Small intestine (tissue), 7 donors: ENCODE measurements around the gene MYH10. TPM values are rescaled to one million over a fixed set of nuclear protein-coding genes. Genes with fewer than 3 reads are reported as not detected.
A peak's percentile ranks its signal among the peaks of the same experiment; 100 is the strongest.

Experiments used
- DNase-seq, 2 donors: peaks; one replicate each; pipeline versions ENCODE4 v3.0.0 to v3.0.0-alpha.2; 2013
- FAIRE-seq: peaks from 2 replicates; lab custom pipeline; 2012; peaks lifted over from hg19 to GRCh38; lab: Jason Lieb, UNC
- H3K27ac ChIP-seq, 3 donors: one replicate each; pipeline ENCODE4 v1.5.1; 2013; ENCODE audit warnings: low read length in 2 of 3, mild to moderate bottlenecking in 2 of 3, control low read depth in 1 of 3, inconsistent platforms in 1 of 3, low read depth in 1 of 3, moderate library complexity in 1 of 3
- H3K27me3 ChIP-seq, 3 donors: one replicate each; pipeline ENCODE4 v1.6.1; 2013; ENCODE audit warnings: low read length in 3 of 3, inconsistent platforms in 1 of 3; ENCODE audit not compliant: control insufficient read depth in 3 of 3, insufficient read depth in 3 of 3
- H3K36me3 ChIP-seq, 3 donors: one replicate each; pipeline ENCODE4 v1.6.1; 2013; ENCODE audit warnings: low read length in 3 of 3, inconsistent platforms in 1 of 3, low read depth in 1 of 3, mild to moderate bottlenecking in 1 of 3, moderate library complexity in 1 of 3; ENCODE audit not compliant: control insufficient read depth in 3 of 3, insufficient read depth in 2 of 3
- H3K4me1 ChIP-seq, 3 donors: one replicate each; pipeline ENCODE4 v1.6.1; 2013; ENCODE audit warnings: low read length in 2 of 3, inconsistent platforms in 1 of 3, low read depth in 1 of 3, mild to moderate bottlenecking in 1 of 3, moderate library complexity in 1 of 3; ENCODE audit not compliant: control insufficient read depth in 3 of 3, insufficient read depth in 2 of 3
- H3K4me3 ChIP-seq, 3 donors: one replicate each; pipeline ENCODE4 v1.5.1; 2013; ENCODE audit warnings: low read length in 3 of 3, control low read depth in 1 of 3, inconsistent platforms in 1 of 3, low read depth in 1 of 3, mild to moderate bottlenecking in 1 of 3, moderate library complexity in 1 of 3
- H3K9me3 ChIP-seq, 2 donors: one replicate each; pipeline ENCODE4 v1.6.1; 2013; ENCODE audit warnings: low read depth in 1 of 2, low read length in 1 of 2; ENCODE audit not compliant: control insufficient read depth in 2 of 2, insufficient read depth in 1 of 2
- WGBS, 3 donors: extraction: QIAGEN DNeasy Blood & Tissue Kit; methylation state at CpG; one replicate each; pipeline ENCODE4 v1.1.7; 2013; 5-methylcytosine and 5-hydroxymethylcytosine counted together
- polyA plus RNA-seq, 4 donors: library from polyadenylated mRNA; stranded (reverse) in 3 of 4; unstranded in 1 of 4; fragments of 200-250 nt in 3 of 4; fragments of 120-200 nt in 1 of 4; gene quantifications; one replicate each; pipeline versions ENCODE4 v1.2.1 to v1.2.3, GENCODE V29; 2013
- donor health status: healthy with polysubstance abuse.
- donor health status: control.
- donor health status: control.
- donor health status: Bipolar disorder and iron deficiency.
- donor health status: healthy.

The MYH10 gene
- polyA plus RNA-seq, 4 donors: 0.81 to 50.9 (median 3.8) TPM

DNA sequence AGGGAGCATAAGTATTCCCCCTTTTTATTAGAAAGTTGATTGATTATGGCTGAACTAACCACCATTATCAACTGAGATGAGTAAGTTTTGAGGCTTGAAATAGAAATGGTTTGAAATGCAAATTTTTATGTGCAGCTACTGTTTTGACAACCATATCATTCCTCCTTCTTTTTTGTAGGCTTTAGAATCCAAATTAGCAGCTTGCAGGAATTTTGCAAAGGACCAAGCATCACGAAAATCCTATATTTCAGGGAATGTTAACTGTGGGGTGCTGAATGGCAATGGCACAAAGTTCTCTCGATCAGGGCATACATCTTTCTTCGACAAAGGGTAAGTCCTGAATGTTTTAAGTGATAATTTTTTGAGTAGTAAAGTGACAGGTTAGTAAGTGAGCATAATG is 170.7 kb downstream of the MYH10 start:
- 94 to 96% (median 95%) methylated on average over 3 of the region's 3 CpGs for WGBS, 3 donors
- H3K4me3 ChIP-seq: no peak overlapping the region
- DNase-seq: no peak
- H3K4me1 ChIP-seq: peaks cover 0 to 9% (median 0%) of the 10 kb centered on the region in 3 donors
- H3K36me3 ChIP-seq: peaks cover 10 to 48% (median 41%) of the 10 kb centered on the region in 3 donors
- H3K9me3 ChIP-seq: no peaks in the 10 kb centered on the region
- no peak for FAIRE-seq
- H3K27me3 ChIP-seq: no peaks in the 10 kb centered on the region
- no peak overlapping the region for H3K27ac ChIP-seq

GRCh38 chr17:8459107-8459506 is 171.4 kb downstream of the MYH10 start:
- no peaks in the 10 kb centered on the region for H3K9me3 ChIP-seq
- 77 to 90% (median 77%) methylated on average over 4 of the region's 4 CpGs for WGBS, 3 donors
- no peak overlapping the region for H3K4me3 ChIP-seq
- H3K27ac ChIP-seq: no peak overlapping the region
- peaks cover 0 to 4% (median 0%) of the 10 kb centered on the region in 3 donors for H3K4me1 ChIP-seq
- DNase-seq (no peak), FAIRE-seq (no peak)
- peaks cover 10 to 44% (median 43%) of the 10 kb centered on the region in 3 donors for H3K36me3 ChIP-seq
- H3K27me3 ChIP-seq: no peaks in the 10 kb centered on the region

DNA sequence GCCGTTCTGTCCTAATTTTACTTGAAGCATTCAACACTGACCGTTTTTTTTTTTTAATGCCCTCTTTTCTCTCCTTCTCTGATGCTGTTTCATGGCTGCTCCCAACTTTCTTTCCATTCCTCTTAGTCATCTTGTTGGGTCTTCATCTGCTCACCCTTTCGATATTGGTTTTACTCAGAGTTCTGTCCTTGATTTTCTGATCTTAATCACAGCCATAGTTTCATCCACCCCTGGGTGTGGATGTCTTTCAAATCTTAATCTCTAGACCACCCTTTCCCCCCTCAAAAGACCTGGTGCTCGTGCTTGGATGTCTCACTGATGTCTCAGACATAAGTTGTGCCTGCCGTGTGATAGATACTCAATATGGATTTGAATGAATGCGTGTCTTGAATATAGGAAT is 172.4 kb downstream of the MYH10 start:
- DNase-seq (no peak), FAIRE-seq (no peak)
- 90 to 94% (median 91%) methylated on average over 6 of the region's 6 CpGs for WGBS, 3 donors
- H3K27ac ChIP-seq: no peak overlapping the region
- H3K36me3 ChIP-seq: peaks cover 7 to 37% (median 36%) of the 10 kb centered on the region in 3 donors
- no peaks in the 10 kb centered on the region for H3K9me3 ChIP-seq
- H3K27me3 ChIP-seq: no peaks in the 10 kb centered on the region
- peaks cover 0 to 4% (median 0%) of the 10 kb centered on the region in 3 donors for H3K4me1 ChIP-seq
- no peak overlapping the region for H3K4me3 ChIP-seq

GRCh38 chr17:8455665-8456209 is 174.8 kb downstream of the MYH10 start:
- WGBS, 3 donors: 58 to 82% (median 65%) methylated on average over 2 of the region's 2 CpGs
- Histone ChIP-seq H3K27me3 (no peaks in the 10 kb centered on the region), H3K27ac (no peak overlapping the region), H3K4me1 (peaks cover 0 to 15% (median 0%) of the 10 kb centered on the region in 3 donors), H3K36me3 (peaks cover 5 to 24% (median 24%) of the 10 kb centered on the region in 3 donors), H3K4me3 (no peak overlapping the region), H3K9me3 (no peaks in the 10 kb centered on the region)
- FAIRE-seq: no peak
- DNase-seq: peak in 1 of 2 donors; percentile 44

GRCh38 chr17:8453326-8453725 is 177.2 kb downstream of the MYH10 start:
- no peak for FAIRE-seq
- H3K27me3 ChIP-seq: no peaks in the 10 kb centered on the region
- H3K4me3 ChIP-seq: no peak overlapping the region
- 88 to 91% (median 91%) methylated on average over 3 of the region's 3 CpGs for WGBS, 3 donors
- no peaks in the 10 kb centered on the region for H3K9me3 ChIP-seq
- peaks cover 0 to 15% (median 0%) of the 10 kb centered on the region in 3 donors for H3K4me1 ChIP-seq
- no peak for DNase-seq
- H3K36me3 ChIP-seq: peaks cover 4 to 25% (median 23%) of the 10 kb centered on the region in 3 donors
- no peak overlapping the region for H3K27ac ChIP-seq

DNA sequence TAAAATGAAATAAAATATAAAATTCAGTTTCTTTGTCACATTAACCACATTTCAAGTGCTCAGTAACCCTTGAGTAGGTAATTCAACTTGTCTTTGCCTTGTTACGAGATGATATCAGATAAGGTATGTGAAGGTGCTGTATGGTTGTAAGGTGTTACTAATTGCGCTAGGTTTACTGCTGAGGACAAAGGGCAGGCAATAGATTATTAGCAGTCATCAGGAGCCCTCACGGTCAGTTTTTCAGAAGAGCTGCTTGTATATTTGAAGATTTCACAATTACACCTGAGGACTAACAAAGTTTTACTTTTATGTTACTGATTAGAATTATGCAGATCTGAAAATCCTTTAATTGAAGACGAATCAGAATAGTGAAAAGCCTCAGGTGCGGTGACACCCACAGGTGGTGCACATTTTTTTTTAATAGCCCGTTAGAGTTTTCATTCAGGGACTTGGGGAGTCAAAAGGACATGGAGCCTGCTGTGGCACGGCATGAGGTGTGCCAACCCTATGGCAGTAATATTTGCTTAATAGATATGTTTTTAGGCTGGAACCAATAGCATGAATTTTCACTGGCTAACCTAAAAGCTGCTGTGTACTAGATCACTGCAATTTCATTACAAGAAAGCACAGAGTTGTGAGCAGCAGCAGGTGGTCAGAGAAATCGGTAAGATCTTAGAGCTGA is 178.5 kb downstream of the MYH10 start:
- Histone ChIP-seq H3K36me3 (peaks cover 4 to 24% (median 21%) of the 10 kb centered on the region in 3 donors), H3K9me3 (no peaks in the 10 kb centered on the region), H3K4me1 (peaks cover 0 to 15% (median 0%) of the 10 kb centered on the region in 3 donors), H3K27me3 (no peaks in the 10 kb centered on the region), H3K27ac (peak overlapping the region in 2 of 3 donors; percentile 10 to 16), H3K4me3 (no peak overlapping the region)
- WGBS, 3 donors: 17 to 57% (median 42%) methylated on average over 8 of the region's 8 CpGs
- FAIRE-seq (no peak), DNase-seq (peak; percentile 87 to 88)

DNA sequence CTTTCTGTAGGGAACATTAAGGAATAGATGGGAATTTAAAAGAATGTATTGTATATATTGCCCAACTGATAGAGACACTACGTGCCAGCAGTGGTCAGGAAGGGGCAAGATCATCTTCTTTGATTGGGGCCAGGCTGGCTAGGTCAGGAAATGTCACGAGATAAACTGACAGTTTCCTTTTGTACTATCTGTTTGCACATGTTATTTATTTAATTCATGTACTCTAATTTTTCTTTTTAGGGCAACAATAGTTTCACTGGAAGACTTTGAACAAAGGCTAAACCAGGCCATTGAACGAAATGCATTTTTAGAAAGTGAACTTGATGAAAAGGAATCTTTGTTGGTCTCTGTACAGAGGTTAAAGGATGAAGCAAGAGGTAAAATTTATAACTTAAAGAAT is 182.2 kb downstream of the MYH10 start:
- DNase-seq (no peak), FAIRE-seq (no peak)
- Histone ChIP-seq H3K36me3 (peaks cover 4 to 27% (median 21%) of the 10 kb centered on the region in 3 donors), H3K9me3 (no peaks in the 10 kb centered on the region), H3K4me3 (no peak overlapping the region), H3K27me3 (no peaks in the 10 kb centered on the region), H3K27ac (no peak overlapping the region), H3K4me1 (peaks cover 0 to 11% (median 0%) of the 10 kb centered on the region in 3 donors)
- WGBS, 3 donors: 71 to 81% (median 78%) methylated on average over 3 of the region's 3 CpGs

GRCh38 chr17:8447799-8448198 is 182.7 kb downstream of the MYH10 start:
- peaks cover 4 to 24% (median 21%) of the 10 kb centered on the region in 3 donors for H3K36me3 ChIP-seq
- DNase-seq (no peak), FAIRE-seq (no peak)
- WGBS, 3 donors: 86 to 93% (median 93%) methylated on average over 4 of the region's 4 CpGs
- H3K27me3 ChIP-seq: no peaks in the 10 kb centered on the region
- no peak overlapping the region for H3K4me3 ChIP-seq
- H3K9me3 ChIP-seq: no peaks in the 10 kb centered on the region
- H3K4me1 ChIP-seq: peaks cover 0 to 11% (median 0%) of the 10 kb centered on the region in 3 donors
- H3K27ac ChIP-seq: no peak overlapping the region
